SIG-M5 (cell line): ENCODE results near the gene TTC34.
A peak's percentile ranks its signal among the peaks of the same experiment; 100 is the strongest.
"Not testable (repeated sequence)": the region's sequence is repeated elsewhere in the genome, so short reads cannot be mapped to it uniquely, and the experiment has no call there.

Source experiments
- DNase-seq: peaks from one replicate; lab custom pipeline; 2025; lab: John Stamatoyannopoulos, UW

Gene TTC34

DNA sequence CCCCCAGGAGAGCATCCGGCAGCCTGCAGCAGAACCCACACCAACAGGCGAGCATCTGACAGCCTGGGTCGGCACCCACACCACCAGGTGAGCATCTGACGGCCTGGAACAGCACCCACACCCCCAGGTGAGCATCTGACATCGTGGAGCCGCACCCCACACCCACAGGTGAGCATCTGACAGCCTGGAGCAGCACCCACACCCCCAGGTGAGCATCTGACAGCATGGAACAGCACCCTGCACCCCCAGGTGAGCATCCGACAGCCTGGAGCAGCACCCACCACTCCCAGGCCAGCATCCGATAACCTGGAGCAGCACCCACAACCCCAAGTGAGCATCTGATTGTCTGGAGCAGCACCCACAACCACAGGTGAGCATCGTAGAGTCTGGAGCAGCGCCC is 124.8 kb downstream of the TTC34 start:
- not testable (repeated sequence) for DNase-seq

DNA sequence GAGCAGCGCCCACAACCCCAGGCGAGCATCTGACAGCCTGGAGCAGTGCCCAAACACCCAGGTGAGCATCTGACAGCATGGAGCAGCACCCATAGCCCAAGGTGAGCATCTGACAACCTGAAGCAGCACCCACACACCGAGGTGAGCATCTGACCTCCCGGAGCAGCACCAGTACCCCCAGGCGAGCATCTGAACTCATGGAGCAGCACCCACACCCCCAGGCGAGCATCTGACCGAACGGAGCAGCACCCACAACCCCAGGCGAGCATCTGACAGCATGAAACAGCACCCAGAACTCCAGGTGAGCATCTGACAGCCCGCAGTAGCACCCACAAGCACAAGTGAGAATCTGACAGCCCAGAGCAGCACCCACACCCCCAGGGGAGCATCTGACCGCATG is 129.8 kb downstream of the TTC34 start:
- not testable (repeated sequence) for DNase-seq

DNA sequence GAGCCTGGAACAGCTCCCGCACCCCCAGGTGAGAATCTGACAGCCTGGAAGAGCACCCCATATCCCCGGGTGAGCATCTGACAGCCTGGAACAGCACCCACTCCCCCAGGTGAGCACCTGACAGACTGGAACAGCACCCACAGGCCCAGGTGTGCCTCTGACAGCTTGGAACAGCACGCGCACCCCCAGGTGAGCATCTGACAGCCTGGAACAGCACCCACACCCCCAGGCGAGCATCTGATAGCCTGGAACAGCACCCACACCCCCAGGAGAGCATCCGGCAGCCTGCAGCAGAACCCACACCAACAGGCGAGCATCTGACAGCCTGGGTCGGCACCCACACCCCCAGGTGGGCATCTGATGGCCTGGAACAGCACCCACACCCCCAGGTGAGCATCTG is 141.7 kb downstream of the TTC34 start:
- DNase-seq = not testable (repeated sequence)

DNA sequence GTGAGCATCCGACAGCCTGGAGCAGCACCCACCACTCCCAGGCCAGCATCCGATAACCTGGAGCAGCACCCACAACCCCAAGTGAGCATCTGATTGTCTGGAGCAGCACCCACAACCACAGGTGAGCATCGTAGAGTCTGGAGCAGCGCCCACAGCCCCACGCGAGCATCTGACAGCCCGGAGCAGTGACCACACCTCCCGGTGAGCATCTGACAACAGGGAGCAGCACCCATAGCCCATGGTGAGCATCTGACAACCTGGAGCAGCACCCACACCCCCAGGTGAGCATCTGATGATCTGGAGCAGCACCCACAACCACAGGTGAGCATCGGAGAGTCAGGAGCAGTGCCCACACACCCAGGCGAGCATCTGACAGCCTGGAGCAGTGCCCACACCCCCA is 143.6 kb downstream of the TTC34 start:
- not testable (repeated sequence) for DNase-seq

DNA sequence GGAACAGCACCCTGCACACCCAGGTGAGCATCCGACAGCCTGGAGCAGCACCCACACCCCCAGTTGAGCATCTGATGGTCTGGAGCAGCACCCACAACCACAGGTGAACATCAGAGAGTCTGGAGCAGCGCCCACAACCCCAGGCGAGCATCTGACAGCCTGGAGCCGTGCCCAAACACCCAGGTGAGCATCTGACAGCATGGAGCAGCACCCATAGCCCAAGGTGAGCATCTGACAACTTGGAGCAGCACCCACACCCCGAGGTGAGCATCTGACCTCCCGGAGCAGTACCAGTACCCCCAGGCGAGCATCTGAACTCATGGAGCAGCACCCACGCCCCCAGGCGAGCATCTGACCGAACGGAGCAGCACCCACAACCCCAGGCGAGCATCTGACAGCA is 144.4 kb downstream of the TTC34 start:
- not testable (repeated sequence) for DNase-seq

DNA sequence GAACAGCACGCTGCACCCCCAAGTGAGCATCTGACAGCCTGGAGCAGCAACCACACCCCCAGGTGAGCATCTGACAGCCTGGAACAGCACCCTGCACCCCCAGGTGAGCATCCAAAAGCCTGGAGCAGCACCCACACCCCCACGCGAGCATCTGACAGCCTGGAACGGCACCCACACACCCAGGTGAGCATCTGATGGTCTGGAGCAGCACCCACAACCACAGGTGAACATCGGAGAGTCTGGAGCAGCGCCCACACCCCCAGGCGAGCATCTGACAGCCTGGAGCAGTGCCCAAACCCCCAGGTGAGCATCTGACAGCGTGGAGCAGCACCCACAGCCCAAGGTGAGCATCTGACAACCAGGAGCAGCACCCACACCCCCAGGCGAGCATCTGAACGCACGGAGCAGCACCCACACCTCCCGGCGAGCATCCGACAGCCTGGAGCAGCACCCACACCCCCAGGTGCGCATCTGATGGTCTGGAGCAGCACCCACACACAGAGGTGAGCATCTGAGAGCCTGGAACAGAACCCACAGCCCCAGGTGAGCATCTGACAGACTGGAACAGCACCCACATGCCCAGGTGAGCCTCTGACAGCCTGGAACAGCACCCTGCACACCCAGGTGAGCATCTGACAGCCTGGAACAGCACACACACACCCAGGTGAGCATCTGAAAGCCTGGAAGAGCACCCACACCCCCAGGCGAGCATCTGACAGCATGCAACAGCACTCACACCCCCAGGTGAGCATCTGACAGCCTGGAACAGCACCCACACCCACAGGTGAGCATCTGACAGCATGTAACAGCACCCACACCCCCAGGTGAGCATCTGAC is 145.7 kb downstream of the TTC34 start:
- not testable (repeated sequence) for DNase-seq

DNA sequence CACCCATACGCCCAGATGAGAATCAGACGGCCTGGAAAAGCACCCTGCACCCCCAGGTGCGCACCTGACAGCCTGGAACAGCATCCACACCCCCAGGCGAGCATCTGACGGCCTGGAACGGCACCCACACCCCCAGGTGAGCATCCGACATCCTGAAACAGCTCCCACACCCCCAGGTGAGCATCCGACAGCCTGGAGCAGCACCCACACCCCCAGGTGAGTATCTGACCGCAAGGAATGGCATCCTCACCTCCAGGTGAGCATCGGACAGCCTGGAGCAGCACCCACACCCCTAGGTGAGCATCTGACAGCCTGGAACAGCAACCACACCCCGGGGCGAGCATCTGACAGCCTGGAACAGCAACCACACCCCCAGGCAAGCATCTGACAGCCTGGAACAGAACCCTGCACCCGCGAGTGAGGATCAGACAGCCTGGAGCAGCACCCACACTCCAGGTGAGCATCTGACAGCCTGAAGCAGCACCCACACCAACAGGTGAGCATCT is 147.0 kb downstream of the TTC34 start:
- not testable (repeated sequence) for DNase-seq

DNA sequence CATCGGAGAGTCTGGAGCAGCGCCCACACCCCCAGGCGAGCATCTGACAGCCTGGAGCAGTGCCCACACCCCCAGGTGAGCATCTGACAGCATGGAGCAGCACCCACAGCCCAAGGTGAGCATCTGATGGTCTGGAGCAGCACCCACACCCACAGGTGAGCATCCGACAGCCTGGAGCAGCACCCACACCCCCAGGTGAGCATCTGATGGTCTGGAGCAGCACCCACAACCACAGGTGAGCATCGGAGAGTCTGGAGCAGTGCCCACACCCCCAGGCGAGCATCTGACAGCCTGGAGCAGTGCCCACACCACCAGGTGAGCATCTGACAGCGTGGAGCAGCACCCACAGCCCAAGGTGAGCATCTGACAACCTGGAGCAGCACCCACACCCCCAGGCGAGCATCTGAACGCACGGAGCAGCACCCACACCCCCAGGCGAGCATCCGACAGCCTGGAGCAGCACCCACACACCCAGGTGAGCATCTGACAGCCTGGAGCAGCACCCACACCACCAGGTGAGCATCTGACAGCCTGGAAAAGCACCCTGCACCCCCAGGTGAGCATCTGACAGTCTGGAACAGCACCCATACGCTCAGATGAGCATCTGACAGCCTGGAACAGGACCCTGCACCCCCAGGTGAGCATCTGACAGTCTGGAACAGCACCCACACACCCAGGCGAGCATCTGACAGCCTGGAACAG is 147.6 kb downstream of the TTC34 start:
- DNase-seq = not testable (repeated sequence)

DNA sequence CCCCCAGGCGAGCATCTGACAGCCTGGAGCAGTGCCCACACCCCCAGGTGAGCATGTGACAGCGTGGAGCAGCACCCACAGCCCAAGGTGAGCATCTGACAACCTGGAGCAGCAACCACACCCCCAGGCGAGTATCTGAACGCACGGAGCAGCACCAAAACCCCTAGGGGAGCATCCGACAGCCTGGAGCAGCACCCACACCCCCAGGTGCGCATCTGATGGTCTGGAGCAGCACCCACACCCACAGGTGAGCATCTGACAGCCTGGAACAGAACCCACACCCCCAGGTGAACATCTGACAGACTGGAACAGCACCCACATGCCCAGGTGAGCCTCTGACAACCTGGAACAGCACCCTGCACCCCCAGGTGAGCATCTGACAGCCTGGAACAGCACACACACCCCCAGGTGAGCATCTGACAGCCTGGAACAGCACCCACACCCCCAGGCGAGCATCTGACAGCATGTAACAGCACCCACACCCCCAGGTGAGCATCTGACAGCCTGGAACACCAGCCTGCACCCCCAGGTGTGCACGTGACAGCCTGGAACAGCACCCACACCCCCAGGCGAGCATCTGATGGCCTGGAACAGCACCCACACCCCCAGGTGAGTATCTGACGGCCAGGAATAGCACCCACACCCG is 148.4 kb downstream of the TTC34 start:
- not testable (repeated sequence) for DNase-seq

DNA sequence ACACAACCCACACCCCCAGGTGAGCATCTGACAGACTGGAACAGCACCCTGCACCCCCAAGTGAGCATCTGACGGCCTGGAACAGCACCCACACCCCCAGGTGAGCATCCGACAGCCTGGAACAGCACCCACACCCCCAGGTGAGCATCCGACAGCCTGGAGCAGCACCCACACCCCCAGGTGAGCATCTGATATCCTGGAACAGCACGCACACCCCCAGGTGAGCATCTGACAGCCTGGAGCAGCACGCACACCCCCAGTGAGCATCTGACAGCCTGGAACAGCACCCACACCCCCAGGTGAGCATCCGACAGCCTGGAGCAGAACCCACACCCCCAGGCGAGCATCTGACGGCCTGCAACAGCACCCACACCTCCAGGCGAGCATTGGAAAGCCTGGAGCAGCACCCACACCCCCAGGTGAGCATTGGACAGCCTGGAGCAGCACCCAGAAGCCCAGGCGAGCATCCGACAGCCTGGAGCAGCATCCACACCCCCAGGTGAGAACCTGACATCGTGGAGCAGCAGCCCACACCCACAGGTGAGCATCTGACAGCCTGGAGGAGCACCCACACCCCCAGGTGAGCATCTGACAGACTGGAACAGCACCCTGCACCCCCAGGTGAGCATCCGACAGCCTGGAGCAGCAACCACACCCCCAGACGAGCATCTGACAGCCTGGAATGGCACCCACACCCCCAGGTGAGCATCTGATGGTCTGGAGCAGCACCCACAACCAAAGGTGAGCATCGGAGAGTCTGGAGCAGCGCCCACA is 149.2 kb downstream of the TTC34 start:
- DNase-seq = not testable (repeated sequence)

DNA sequence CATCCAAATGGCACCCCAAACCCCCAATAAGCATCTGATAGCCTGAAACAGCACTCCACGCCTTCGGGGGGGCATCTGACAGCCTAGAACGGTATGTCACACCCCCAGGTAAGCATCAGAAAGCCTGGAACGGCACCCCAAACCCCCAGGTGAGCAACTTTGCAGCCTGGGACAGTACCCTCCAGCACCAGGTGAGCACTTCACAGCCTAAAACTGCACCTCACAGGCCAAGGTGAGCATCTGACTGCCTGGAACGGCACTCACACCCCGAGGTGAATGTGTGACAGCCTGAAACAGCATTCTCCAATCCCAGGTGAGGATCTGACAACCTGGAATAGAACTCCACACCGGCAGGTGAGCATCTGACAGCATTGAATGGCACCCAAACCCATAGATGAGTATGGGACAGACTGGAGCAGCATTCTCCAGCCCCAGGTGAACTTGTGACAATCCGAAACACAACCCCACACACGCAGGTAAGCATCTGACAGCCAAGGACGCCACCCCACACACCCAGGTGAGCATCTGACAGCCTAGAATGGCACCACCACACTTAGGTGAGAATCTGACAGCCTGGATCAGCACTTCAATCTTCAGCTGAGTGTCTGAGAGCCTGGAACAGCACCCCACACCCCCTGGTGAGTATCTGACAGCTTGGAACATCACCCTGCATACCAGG is 150.4 kb downstream of the TTC34 start:
- no peak for DNase-seq

DNA sequence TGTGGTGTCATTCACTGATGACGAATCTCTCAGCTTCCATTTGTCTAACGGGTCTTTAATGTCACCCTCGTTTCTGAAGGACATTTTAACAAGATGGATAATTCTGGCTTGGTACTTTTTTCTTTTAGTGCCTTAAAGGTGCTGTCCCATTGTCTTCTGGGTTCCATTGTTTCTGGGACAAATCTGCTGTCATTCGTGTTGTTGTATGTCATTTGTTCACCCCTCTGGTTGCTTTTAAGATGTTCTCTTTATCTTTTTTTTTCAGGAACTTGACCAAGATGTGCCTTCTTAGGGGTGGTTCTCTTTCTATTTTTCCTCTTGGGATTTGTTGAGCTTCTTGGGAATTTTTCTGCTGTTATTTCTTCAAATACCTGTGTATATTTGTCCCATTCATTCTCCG is 154.7 kb downstream of the TTC34 start:
- no peak for DNase-seq

DNA sequence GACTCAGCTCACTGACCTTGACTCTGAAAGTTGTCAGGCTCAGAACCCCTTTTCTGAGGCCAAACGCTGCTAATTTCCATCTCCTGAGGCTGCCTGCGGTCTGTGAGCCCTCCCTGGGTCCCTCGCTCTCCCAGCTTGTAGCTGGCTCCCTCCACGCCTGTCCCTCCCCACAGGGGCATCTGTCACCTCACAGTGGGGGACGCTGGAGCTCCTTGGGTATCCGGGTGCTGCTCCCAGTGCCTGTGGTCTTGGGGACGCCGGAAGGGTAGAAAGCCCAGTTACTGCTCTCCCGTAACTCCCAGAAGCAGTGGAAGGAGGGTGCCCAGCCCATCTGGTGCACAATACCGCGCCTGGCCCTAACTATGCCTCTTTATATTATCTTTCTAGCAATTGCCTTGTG is 155.7 kb downstream of the TTC34 start:
- no peak for DNase-seq

DNA sequence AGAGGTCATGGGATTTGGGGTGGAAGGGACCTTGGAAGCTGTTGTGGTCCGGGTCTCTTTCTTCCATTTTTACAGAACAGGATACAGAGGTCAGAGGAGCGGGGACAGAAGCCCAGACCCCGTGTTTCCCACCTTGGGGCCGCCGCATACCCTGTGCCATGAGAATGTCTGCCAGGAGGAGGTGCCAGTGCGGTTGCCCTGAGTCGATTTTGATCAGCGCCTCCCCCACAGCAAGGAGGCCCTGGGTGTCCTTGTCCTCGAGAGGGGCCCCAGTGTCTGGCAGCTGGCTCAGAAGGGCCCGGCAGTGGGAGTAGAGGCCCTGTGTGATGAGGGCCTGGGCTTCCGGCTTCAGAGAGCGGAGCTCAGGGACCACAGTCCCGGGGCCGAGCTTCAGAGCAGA is 156.3 kb downstream of the TTC34 start:
- DNase-seq = no peak

DNA sequence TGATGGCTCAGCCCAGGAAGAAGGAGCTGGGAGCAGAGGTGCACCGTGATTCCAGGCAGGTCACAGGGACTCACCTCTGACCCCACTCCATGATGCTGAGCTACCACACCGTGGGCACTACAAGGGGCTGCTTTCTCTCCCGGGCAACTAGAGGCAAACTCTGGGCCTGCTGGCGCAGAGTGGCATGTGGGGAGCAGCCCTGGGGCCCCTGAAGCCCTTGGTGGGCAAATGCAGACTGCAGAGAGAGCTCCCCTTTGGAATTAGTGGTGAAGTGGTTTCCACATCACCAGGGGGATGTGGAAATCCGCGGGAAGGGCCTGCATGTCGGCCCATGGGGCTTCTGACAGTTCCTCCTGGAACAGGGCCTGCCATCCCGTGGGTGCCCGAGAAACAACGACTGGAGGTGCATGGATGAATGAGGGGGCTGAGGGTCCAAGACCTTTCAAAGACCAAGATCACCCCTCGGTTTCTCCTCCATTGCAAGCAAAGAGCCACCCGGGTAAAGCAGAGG is 156.8 kb downstream of the TTC34 start:
- no peak for DNase-seq

DNA sequence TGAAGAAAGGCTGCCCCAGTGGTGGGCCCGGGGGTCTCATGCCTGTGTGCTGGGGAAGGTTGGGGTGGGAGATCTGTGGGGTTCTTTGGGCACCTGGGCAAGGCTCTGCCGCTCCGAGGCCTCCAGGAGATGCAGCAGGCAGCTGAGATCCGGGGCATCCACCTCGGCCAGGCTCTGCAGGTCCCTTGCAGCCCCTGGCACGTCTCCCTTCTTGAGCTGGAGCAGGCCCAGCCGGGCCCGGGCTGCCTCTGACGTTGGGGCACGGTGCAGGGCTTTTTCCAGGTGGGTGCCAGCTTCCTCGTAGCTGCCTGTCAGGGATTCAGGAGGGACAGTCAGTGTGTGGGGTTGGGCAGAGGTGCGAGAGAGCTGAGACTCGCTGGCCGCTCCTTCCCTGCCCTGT is 157.3 kb downstream of the TTC34 start:
- DNase-seq = no peak

DNA sequence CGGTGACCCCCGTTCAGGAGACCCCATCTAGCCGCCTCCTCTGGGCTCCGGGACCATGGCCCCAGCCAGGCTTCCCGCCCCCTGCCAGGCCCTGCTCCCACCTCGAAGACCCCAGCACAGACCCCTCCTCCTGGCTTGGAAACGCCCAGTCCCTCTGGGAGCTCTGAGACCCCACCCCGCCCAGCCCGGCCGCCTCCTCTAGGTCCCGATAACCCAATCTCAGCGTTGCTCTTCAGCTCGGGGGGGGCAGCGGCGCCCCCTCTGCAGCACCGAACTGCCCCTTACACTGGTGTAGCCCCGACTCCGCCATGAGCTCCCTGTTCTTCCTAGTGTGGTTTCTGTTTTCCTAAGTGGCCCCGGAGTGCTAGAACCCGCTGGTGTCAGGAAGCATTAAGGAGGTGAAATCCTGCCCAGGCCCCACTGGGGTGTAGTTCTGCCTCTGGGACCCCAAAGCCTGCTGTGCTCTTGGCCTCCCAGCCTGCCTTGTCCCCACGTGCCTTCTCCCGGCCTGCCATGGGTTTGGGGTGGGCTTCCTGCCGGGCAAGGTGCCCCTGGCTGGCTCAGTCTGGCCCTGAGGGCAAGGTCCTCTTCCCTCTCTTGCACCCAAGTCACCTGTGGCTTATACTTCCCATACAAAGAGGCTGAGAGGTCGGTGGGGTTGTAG is 157.9 kb downstream of the TTC34 start:
- no peak for DNase-seq

DNA sequence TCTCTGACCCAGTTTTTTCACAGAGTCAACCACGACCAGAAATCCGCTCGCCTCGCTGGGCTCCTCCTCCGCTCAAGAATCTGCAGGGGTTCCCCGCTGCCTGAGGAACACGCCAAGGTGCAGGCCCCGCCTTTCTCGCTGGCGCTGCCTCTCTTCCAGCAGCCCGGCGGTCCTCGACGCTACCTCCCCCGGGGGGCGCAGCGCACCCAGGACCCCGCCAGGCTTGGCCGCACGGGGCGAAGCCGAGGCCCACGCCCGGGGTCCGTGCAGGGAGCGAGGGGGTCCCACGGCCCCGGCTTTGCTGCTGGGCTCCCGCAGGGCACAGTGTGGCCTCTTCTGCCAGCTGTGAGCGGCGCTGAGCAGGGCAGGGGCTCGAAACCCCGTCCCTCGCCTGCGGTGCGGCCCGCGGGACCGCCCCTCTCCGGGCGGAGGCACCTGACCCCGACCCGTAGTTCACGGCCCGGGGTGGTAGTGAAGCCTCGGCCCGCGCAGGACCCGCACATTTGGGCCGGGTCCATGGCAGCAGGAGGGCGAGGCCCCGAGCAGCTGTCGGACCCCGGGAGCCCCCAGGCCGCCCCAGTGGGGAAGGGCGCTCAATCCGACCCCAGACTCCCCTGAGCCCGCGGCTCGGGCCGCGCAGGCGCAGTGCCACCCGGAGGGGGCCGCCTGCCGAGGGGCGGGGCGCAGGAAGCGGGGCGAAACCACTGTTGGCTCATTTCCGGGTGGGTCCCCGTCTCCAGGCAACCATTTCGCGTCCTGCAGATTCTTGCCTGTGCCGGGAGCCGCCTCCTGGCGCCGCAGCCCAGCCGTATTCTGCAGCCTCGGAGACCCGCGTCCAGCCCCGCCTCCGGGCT is 158.7 kb downstream of the TTC34 start:
- peak; percentile 28 for DNase-seq

DNA sequence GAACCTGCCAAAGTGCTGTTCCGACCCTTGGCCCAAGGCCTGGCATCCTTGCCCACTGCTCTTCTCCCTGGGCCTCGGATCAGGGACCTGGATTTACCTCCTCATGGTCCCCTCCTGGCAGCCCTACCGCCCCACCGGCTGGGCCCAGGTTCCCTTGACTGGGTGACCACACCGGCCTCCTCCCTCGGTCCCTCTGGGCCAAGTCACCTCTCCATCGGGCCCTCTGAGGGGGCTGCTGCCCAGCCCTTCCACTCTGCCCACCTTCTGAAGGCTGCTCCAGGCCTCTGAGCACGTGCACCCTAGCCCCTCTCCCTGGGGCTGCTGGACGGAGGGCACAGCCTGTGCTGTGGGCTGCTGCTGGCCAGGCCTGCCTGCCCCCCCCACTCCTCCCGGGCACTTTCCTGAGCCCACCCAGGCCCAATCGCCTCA is 159.3 kb downstream of the TTC34 start:
- DNase-seq = no peak
